Ureter (tissue), 1 donor: ENCODE data around the gene ABCG1. TPM values are rescaled to one million over a fixed set of nuclear protein-coding genes. Genes with fewer than 3 reads are reported as not detected.

Experiments
- DNase-seq: peaks from one replicate; pipeline ENCODE4 v3.0.0-alpha.2; 2020; ENCODE audit warnings: low spot score
- total RNA-seq: library from RNA; stranded (reverse); gene quantifications from one replicate; pipeline ENCODE4 v1.2.4, GENCODE V29; 2023
- donor health status: DM: yes; HTN: yes; CAD: no.

ABCG1 gene
- total RNA-seq, 1 donor from 2014 or later, result 20.1 TPM

DNA sequence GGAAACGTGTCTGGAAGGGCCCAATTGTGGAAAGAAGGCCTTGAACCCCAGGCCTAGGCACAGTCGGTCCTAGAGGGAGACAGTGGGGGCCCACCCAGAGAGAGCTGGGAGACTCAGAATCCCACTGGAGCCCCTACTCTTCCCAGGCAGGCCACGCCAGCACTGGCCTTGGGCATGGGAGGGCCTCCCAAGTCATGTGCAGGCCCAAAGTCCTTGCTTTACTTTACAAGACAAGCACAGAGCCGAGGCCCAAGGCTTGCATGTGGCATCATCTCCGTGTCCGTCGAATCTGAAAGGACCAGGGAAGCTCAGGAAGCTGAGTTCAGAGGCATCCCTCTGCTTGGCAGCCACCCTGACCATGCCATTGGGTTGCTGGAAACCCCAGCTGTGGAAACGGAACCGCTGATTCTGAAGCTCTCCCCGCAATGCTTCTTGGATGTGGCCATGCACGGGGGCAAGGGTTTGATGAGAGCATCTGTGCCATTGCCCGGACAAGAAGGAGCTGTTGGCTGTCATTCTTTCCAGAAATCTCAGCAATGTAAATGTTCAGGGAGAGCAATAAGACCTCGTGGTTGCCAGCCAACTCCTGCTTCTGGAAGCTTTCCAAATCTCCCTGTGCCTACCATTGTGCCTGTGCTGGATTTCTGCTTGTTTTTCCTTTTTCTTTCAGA is 32.8 kb downstream of the ABCG1 start:
- DNase-seq, result no peak

DNA sequence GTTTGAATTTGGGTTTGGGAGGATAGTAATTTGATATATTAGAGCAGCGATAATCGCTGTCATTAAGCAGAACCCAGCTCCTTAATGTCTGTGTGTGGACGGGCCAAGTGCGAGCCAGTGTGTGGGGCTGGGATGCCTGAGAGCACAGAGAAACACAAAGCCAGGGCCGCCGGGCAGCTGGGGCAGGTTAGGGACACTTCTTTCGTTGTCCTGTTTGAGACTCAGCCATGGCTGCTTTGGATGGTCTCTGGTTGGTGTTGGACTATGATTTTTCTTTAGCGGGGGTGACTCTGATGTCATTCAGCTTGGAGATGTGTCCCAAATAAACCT is 33.4 kb downstream of the ABCG1 start:
- DNase-seq, result no peak

DNA sequence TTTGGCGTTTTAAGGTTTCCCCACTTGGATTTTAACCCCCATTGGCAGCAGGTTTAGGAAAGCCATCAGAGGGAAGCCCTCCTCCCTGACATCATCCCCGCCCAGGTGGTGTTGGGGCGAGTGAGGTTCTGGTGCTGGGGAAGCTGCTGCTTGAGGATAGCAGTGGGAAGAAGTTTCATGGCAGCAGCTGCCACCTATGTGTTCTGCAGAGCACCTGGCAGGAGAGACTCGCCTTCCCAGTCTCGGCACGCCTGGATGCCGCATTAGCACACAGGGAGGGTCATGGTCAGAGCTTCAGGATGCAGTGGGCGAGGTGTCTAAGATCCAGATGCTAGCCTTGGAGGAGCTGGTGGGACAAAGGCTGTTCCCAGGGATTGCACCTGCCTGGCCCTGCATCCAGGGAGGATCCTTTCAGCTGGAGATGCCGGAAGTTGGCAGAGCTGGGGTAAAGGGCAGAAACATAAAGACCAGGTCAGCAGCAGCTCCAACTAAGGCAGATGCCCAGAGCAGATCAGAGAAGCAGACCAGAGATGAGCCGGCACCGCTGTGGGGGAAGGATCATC is 33.9 kb downstream of the ABCG1 start:
- DNase-seq, result no peak

DNA sequence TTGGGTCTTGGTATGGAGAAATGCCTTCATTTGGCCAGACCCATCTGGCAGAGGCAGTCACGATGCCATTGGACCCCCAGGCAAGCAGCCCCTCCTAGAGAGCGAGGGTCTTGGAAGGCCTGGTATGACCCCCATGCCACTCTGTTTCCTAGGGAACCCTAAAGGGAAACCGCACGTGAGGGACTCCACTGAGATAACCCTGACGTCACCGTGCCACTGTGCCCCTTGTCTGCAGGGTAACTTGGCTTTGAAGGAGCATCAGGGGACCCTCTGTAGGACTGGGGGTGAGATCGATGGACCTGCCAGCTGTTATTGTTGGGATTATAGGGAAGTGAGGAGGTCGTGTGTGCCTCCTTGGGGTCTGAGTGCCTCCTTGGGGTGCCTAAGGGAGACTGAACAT is 34.5 kb downstream of the ABCG1 start:
- no peak for DNase-seq

DNA sequence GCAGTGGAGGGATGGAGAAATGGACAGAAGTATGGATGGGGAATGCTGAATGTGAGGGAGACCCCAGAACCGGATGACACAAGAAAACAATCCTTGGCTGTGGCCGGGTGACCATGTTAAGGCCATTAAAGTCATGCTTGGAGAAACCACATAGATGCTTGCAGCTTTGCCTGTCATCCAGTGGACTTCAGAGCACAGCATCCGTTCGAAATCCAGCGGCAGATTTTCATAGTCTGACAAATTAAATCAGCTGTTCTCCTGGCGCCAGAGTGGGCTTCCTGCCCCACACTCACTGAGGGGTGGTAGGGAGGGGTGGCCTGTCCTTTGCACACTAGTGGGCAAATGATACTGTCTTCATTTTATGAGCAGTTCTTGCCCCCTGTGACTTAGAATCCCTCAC is 35.1 kb downstream of the ABCG1 start:
- DNase-seq, result no peak

DNA sequence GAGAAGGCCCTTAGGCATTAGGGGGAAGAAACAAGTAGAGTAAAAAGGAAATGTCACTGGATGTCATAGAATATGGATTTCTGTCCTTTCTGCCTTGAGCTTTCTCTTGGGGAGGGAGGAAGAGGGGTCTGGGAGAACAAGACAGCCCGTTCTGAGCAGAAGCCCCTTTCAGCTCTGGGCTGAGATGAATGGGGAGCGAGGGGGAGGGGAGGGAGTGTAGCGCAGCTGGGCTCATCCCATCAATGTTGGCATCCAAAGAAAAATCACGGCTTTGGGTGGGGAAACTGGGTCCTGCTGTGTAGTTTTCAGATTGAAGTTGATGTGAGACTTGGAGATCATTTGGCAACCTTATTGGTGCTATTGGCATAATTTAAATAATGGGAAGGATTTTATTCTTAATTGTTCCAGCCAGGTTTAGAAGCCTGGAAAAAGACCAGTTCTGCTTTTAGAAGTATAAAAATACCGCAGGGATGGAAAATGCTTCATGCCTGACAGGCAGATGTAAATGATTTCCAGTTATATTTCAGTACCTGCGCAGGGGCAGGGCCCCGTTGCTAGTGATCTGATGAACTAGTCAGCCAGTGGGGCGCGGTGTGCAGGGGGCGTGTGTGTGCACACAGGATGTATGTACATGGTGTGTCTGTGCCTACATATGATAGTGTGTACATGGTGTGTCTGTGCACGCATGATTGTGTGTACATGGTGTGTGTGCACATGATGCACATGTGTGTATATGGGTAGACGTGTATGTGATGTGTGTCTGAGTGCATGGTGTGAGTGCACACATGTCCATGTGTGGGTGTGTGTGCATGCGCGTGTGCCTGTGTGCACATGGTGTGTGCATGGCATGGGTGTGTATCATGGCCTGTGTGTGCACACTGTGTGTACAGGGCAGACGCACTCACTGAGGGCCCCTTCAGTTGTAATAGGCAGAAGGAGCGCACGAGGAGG is 36.0 kb downstream of the ABCG1 start:
- DNase-seq, result no peak

DNA sequence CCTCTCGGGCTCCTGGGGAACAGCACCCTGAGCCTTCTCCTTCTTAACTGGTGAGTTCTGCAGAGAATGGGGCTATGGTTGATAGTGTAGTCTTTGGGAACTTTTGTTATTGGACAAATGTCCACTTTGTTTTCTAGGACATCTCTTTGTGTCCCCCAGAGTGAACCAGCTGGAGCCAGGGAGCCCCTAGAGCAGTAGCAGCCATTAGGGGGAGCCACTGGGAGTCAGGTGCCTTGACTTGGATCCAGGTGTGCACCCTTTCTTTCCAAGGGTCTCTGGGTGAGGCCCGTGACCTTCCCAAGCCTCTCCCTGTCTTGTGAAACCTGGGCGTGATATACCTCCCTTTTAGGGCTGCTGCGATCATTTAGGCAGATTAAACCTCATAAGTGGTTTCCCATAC is 36.9 kb downstream of the ABCG1 start:
- DNase-seq, result no peak

DNA sequence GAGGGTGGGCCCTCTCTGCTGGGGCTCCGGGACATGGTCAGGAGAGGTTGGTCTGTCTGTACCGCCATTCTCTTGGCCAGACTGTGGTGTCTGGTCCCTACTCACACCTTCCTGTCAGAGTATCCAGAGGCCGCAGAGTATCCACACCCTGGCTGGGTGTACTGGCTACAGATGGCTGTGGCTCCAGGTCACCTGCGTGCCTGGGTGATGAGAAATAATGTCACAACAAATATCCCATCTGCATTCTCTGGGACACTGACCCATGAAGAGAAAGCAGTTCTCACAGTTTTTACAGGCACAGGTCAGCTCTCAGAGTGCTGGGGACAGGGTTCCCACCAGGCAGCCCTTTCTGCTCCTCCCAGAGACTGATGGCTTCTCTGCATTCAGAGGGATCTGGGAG is 37.4 kb downstream of the ABCG1 start:
- no peak for DNase-seq

DNA sequence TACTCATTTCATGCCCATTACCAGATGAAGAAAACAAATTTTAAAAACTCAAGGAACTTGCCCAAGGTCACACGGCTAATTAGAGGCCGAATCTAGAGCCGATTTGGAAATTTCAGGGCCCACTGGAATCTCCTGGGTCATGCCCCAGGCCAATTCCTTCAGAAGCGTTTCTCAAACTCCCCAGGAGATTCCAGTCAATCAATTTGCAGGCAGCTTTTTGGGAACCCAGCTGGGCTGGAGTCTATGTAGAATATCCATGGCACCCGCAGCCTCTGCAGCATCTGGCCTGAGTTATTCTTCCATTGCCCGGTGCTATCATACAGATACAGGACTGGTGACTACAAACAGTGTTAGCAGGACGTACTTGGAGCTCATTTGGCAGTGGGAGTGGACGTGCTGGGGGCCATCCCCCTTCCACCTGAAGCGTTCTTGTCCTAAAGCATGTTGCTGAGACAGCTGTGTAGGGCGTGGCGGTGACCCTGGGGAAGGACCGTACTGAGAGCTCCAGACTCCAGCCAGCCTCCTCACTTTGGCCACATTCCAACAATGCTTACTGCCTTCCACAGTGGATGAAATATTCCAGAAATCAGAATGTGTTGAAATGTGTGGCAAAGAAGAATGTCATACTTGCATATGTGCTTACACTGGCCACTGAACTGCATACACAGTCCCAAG is 38.3 kb downstream of the ABCG1 start:
- no peak for DNase-seq

DNA sequence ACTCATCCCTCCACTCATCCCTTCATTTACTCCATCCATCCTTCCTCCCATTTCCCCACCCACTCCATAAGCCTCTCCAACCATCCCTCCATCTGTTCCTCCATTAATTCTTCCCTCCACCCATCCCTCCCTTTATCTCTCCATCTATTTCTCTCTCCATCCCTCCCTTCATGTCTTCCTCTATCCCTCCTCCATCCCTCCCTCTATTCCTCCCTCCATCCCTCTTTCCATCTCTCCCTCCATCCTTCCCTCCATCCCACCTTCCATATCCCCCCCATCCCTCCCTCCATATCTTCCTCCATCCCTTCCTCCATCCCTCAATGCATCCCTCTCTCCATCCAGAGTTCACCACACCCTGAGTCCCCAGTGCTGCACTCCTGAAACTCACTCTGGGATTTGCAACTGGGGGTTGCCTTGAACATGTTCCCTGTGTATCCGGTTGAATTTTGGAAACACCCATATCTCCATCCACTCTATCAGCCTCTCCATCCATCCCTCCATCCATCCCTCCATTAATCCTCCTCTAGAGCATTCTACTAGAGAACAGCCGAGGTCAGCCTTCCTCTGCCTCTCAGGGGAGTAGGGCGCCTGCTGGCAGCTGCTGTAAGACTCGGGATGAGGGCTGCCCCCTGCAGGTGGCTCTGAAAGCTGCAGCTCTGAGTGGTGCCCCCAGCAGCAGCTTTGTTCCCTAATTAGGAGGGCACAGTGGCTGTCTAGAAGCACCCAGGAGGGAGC is 39.4 kb downstream of the ABCG1 start:
- peak; percentile 70 for DNase-seq

DNA sequence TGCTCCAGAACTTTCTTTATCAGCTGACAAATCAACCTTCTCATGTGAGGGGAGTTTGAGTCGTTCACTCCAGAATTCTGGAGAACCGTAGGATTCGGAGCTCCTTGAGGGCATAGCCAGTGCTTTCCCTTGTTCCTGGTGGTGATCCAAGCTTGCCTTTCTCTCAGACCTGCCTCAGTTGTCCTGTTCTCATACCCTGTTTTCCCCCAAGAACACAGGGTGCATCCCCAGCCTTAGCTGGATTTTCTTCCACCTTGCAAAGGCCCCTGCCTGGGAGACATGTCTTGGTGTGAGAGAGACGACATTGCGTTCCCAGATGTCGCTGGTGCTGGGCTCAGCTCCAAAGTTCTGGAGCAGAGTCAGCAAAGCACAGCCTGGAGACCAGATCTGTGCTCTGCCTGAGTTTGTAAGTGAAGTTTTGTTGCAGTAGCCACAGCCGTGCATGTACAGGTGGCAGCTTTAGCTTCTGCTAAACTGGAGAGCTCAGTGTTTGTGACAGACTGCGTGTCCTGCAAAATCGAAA is 40.0 kb downstream of the ABCG1 start:
- no peak for DNase-seq

DNA sequence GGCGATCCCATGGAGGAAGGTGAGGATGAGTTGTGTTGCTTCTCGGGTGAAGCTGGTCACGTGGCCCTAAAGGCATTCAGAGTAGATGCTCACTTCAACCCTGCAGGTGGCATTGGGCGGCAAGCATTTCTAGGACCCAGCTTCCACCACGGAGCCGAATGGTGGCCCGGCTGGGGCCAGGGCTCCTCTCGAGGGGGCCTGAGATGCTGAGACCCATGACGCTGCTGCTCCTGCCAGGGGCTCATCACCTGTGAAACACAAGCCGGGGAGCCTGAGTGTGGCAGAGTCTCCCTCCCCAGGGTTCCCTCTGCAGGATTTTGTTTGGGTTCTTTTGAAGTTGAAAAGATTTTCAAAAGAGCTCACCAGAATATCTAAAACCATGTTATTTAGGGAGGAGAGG is 41.2 kb downstream of the ABCG1 start:
- no peak for DNase-seq

DNA sequence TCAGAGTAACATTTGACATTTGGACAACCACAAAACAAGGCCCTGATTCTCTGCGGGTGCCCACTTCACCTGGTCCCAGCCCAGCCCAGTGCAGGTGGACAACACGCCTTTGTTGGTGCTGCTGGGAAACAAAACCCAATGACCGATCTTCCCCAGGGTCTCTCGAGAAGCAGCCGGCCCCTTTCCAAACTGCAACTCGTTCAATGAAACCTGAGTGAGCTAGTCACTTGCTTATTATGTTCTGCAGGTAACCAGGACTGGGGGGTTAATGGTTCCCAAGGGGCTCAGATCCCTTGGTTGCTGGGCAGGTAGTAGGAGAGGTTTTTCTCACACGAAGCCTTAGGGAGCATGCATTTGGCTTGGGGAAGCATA is 42.9 kb downstream of the ABCG1 start:
- DNase-seq, result no peak

DNA sequence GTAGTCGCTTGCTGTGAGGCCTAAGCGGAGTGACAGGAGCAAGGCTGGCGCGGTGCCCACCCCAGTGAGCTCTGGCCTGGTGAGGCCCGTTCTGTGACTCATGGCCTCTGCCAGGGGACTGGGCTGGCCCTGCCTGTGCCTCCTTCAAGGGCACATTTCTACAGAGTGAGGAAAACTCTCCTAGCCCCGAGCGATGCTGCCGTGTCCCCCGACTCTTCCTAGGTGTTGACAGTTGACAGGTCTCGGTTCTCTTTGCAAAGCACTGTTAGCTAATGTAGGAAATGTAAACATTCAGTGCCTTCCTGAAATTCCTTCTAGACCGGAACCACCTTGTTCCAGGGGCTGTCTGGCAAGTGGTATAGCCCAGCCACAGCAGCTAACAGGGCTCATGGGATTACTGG is 43.9 kb downstream of the ABCG1 start:
- peak; percentile 77 for DNase-seq

DNA sequence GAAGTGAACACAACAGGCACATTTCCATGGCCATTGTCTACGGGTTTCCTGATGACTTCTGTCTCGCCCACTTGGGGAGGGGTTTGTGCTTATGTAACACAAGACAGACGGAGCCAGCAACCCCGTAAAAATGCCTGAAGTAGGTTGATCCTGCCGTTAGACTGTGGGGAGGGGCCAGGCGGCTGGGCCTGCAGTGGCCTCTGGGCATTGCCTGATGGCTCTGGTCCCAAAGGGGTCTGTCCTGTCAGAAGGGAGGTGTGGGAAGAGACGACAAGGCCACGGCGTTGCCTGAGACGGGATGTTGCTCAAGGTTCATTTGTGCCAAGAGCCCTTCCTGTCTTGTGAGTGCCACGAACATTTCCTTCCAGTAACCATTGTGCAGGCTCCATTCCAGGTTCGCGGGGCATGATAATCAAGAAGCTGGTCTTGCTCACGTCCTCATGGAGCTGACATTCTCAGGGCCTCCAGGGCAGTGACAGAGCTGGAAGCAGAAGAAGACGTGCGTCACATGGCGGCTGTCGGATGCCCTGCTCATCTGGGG is 44.7 kb downstream of the ABCG1 start:
- no peak for DNase-seq

DNA sequence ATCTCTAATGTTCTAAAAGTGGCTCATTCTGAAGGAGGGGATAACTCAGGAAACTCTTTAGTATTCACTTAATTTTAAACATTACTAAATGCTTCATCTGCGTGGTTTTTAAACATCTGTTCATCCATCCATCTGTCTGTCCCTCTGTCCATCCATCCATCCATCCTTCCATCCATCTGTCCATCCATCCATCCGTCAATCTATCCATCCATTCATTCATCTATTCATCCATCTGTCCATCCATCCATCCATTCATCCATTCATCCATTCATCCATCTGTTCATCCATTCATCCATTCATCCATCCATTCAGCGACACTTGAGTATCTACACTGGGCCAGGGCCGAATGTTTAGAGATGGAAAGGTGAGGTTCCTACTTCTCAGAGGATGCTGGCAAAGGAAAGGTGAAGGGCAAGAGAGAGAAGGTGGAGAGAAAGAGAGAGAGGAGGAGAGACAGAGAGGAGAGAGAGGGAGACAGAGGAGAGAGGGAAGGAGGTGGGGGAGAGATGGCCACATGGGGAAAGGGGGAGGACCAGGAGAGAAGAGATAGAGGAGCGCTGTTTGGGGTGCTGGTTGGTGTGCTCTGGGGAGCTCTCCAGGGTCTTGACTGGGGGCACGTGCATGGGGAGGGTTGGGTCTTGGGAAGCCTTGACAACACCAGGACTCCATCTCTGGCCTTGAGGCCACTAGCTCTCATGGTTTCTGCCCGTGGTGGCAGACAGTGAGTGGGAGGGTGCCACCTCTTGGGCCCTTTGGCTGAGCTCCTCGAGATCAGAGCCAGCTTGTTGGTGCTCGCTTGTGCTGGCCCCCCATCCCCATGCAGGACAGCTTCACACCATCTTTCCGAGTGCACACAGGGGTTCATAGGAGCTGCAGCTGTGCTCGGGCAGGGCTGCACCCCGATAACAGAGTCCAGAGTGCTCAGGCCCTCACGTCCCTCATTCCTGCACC is 45.6 kb downstream of the ABCG1 start:
- DNase-seq, result no peak

DNA sequence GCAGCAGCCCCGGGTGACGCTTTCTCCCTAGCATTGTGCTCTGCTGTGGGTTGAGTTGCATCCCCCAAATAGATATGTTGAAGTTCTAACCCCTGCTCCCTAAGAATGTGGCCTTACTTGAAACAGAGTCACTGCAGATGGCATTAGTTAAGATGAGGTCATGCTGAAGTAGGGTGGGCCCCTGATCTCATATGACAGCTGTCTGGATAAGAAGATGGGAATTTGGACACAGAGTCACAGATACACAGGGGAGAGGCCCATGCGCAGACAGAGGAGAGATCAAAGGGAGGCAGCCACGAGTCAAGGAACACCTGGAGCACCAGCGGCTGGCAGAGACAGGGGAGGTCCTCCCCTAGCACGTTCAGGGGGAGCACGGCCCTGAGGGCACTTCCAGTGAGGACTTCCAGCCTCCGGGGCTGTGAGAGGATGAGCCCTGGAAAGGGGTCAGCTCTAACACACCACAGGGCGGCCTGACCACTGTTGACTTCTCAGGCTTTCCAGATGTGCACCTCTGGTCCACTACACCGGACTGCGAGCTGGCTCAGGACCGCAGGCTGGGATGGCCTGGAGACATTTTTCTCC is 46.4 kb downstream of the ABCG1 start:
- no peak for DNase-seq

DNA sequence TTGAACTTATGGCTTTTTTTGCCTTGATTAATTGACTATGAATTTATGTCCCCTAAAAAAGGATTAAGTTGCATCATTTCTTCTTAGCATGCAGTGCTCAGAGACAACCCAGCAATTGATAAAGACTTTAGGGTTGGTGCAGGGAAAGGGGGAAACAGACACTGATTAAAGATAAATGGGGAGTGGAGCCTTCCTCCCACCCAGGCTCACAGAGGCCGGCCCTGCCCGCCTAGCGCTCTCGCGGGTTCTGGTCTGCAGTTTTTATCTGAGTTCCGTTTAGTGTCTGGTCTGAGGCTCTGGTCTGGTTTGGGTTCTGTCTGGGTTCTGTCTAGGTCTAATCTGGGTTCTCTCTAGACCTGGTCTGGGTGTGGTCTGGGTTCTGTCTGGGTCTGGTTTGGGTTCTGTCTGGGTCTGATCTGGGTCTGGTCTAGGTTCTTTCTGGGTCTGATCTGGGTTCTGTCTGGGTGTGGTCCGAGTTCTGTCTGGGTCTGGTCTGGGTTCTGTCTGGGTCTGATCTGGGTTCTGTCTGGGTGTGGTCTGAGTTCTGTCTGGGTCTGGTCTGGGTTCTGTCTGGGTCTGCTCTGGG is 48.1 kb downstream of the ABCG1 start:
- no peak for DNase-seq

DNA sequence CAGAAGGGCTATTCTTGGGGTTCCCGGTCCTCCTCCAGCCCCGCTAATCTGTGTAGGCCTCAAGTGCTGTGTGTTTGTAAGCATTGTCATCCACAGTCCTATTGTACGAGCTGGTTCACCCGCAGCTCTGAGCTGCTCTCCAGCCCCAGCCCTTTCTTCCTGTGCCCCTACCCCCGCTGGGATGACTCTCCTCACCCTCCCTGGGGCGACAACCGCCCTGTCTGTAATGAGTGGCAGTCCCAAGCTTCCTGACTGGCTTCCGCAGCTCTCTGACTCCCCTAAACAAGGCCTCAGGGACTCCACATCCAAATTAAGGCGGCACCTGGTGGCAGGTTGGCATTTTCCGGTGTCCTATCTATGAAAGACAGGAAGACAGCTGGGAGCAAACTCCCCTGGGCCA is 50.4 kb downstream of the ABCG1 start:
- no peak for DNase-seq
